ENCODE measurements around the gene FAM120AOS.

The FAM120AOS gene

GRCh38 chr9:93434056-93434455 lies 19.3 kb downstream of the FAM120AOS start:
- TF ChIP-seq CTCF (IDR thresholded peaks at IDR 0.05; ENCODE audit: low read depth, low read length, missing control alignments) = no peak
- DNase-seq (ENCODE audit: low read depth) = no peak

GRCh38 chr9:93432964-93433363 lies 20.4 kb downstream of the FAM120AOS start:
- no peak for DNase-seq (ENCODE audit: low read depth)
- no peak for TF ChIP-seq CTCF (IDR thresholded peaks at IDR 0.05; ENCODE audit: low read depth, low read length, missing control alignments)
- H3K4me3 ChIP-seq (ENCODE audit: low read depth, low read length) = no peak overlapping the region

More at GRCh38 chr9:93434056-93434455, 19.3 kb downstream of the FAM120AOS start:
- no peak overlapping the region for H3K4me3 ChIP-seq (ENCODE audit: low read depth, low read length)

- H3K4me3 ChIP-seq (ENCODE audit: low read depth, low read length) = no peak overlapping the region
- DNase-seq (ENCODE audit: low read depth) = no peak
- no peak for TF ChIP-seq CTCF (IDR thresholded peaks at IDR 0.05; ENCODE audit: low read depth, low read length, missing control alignments)
These were observed 21.8 kb downstream of the FAM120AOS start for GRCh38 chr9:93431539-93432105.

GRCh38 chr9:93427655-93428379 lies 25.6 kb downstream of the FAM120AOS start:
- DNase-seq (ENCODE audit: low read depth) = no peak
- no peak overlapping the region for H3K4me3 ChIP-seq (ENCODE audit: low read depth, low read length)
- no peak for TF ChIP-seq CTCF (IDR thresholded peaks at IDR 0.05; ENCODE audit: low read depth, low read length, missing control alignments)

- no peak for TF ChIP-seq CTCF (IDR thresholded peaks at IDR 0.05; ENCODE audit: low read depth, low read length, missing control alignments)
- DNase-seq (ENCODE audit: low read depth) = no peak
- no peak overlapping the region for H3K4me3 ChIP-seq (ENCODE audit: low read depth, low read length)
These were observed 30.3 kb downstream of the FAM120AOS start for GRCh38 chr9:93422977-93423616.

GRCh38 chr9:93419023-93419422 lies 34.4 kb downstream of the FAM120AOS start:
- no peak overlapping the region for H3K4me3 ChIP-seq (ENCODE audit: low read depth, low read length)
- no peak for TF ChIP-seq CTCF (IDR thresholded peaks at IDR 0.05; ENCODE audit: low read depth, low read length, missing control alignments)
- no peak for DNase-seq (ENCODE audit: low read depth)

Measured in GM12864 (cell line).